GM23338 (cell line): ENCODE measurements around the gene UEVLD. TPM values are rescaled to one million over a fixed set of nuclear protein-coding genes. Genes with fewer than 3 reads are reported as not detected.

Experiments
- ATAC-seq: fragments of 200-7000 bp; cut with Tn5 transposase; 3 replicates; pipeline ENCODE4 v1.9.1; 2020
- DNase-seq: peaks from one replicate; pipeline ENCODE4 v3.0.0-alpha.2; 2015; ENCODE audit warnings: low spot score
- H2AFZ ChIP-seq: fragments of 200-600 bp; sonication (generic); 2 replicates; pipeline ENCODE4 v1.8.0; 2016; ENCODE audit warnings: antibody characterized with exemption, mild to moderate bottlenecking, moderate library complexity
- H3F3A ChIP-seq: fragments of 200-600 bp; sonication (generic); replicated peaks from 2 replicates; pipeline ENCODE4 v1.8.0; 2017; ENCODE audit warnings: antibody characterized with exemption, mixed run types, low read depth
- H3K27ac ChIP-seq: fragments of 200-600 bp; sonication (generic); 2 replicates; pipeline ENCODE4 v1.6.1; 2016; ENCODE audit warnings: low read depth
- H3K27me3 ChIP-seq: fragments of 200-600 bp; sonication (generic); 2 replicates; pipeline ENCODE4 v1.8.0; 2016; ENCODE audit warnings: mild to moderate bottlenecking, mixed run types, moderate library complexity; ENCODE audit not compliant: insufficient read depth
- H3K36me3 ChIP-seq: fragments of 200-600 bp; sonication (generic); 2 replicates; pipeline ENCODE4 v1.8.0; 2016; ENCODE audit warnings: mild to moderate bottlenecking; ENCODE audit not compliant: insufficient read depth
- H3K4me1 ChIP-seq: fragments of 200-600 bp; sonication (generic); 2 replicates; pipeline ENCODE4 v1.8.0; 2016; ENCODE audit warnings: mild to moderate bottlenecking, moderate library complexity; ENCODE audit not compliant: insufficient read depth
- H3K4me2 ChIP-seq: fragments of 200-600 bp; sonication (generic); 2 replicates; pipeline ENCODE4 v1.7.1; 2017; ENCODE audit warnings: mixed run types
- H3K4me3 ChIP-seq: fragments of 200-600 bp; sonication (generic); 2 replicates; pipeline ENCODE4 v1.6.1; 2016; ENCODE audit warnings: mixed run types
- H3K79me2 ChIP-seq: fragments of 200-600 bp; sonication (generic); replicated peaks from 2 replicates; pipeline ENCODE4 v1.8.0; 2017; ENCODE audit warnings: mild to moderate bottlenecking; ENCODE audit not compliant: insufficient read depth
- H3K9me2 ChIP-seq: fragments of 200-600 bp; sonication (generic); 2 replicates; pipeline ENCODE4 v1.8.0; 2017; ENCODE audit not compliant: insufficient read depth
- H4K20me1 ChIP-seq: fragments of 200-600 bp; sonication (generic); replicated peaks from 2 replicates; pipeline ENCODE4 v1.8.0; 2017; ENCODE audit warnings: mild to moderate bottlenecking; ENCODE audit not compliant: insufficient read depth
- H3K27ac Mint-ChIP-seq: 2 replicates; pipeline ENCODE4 v1.8.0; 2020; ENCODE audit warnings: inconsistent platforms, mild to moderate bottlenecking, moderate library complexity, mixed read lengths
- H3K27me3 Mint-ChIP-seq: 3 replicates; pipeline ENCODE4 v1.8.0; 2022; ENCODE audit warnings: low read depth, mild to moderate bottlenecking, moderate library complexity, mixed read lengths, inconsistent platforms; ENCODE audit not compliant: insufficient read depth, poor library complexity
- H3K36me3 Mint-ChIP-seq: 3 replicates; pipeline ENCODE4 v1.8.0; 2021; ENCODE audit warnings: low read depth, mild to moderate bottlenecking, inconsistent platforms, moderate library complexity, mixed read lengths
- H3K4me1 Mint-ChIP-seq: 3 replicates; pipeline ENCODE4 v1.8.0; 2020; ENCODE audit warnings: mild to moderate bottlenecking, inconsistent platforms, mixed read lengths
- H3K4me3 Mint-ChIP-seq: 3 replicates; pipeline ENCODE4 v1.8.0; 2021; ENCODE audit warnings: moderate library complexity, mild to moderate bottlenecking, inconsistent platforms, mixed read lengths
- H3K9me3 Mint-ChIP-seq: 3 replicates; pipeline ENCODE4 v1.8.0; 2020; ENCODE audit warnings: moderate library complexity, mild to moderate bottlenecking, inconsistent platforms, mixed read lengths
- JUNB ChIP-seq: IDR thresholded peaks from one replicate; pipeline ENCODE4 v1.6.1; 2016; ENCODE audit warnings: antibody characterized with exemption; ENCODE audit not compliant: unreplicated experiment
- NANOG ChIP-seq: IDR thresholded peaks from 2 replicates; pipeline ENCODE4 v1.6.1; 2016; ENCODE audit warnings: antibody characterized with exemption, borderline replicate concordance
- POLR2AphosphoS5 ChIP-seq: IDR thresholded peaks from 2 replicates; pipeline ENCODE4 v1.6.1; 2016; ENCODE audit warnings: antibody characterized with exemption, low read depth
- REST ChIP-seq: IDR thresholded peaks from one replicate; pipeline ENCODE4 v1.6.1; 2018; ENCODE audit warnings: antibody characterized with exemption; ENCODE audit not compliant: unreplicated experiment
- ZNF331 ChIP-seq: fragments of 250-450 bp; sonication (Bioruptor Pico); IDR thresholded peaks from 2 replicates; pipeline ENCODE4 v1.5.0; 2020; ENCODE audit warnings: low read depth, mild to moderate bottlenecking, moderate library complexity
- polyA plus RNA-seq: library from polyadenylated mRNA; unstranded; fragments of >200 nt; fragmentation: Nextera tagmentation; extraction: Ambion mirVana; gene quantifications from 2 replicates; pipeline ENCODE4 v1.2.1, GENCODE V29; 2016
- total RNA-seq: library from RNA; depleted of rRNA; stranded (reverse); fragments of >200 nt; shearing (Covaris generic); gene quantifications from 2 replicates; pipeline ENCODE4 v1.2.3, GENCODE V29; 2014
- TF ChIP-seq, protein P1 (sequence below): IDR thresholded peaks from 2 replicates; pipeline ENCODE4 v1.6.1; 2016; ENCODE audit warnings: antibody characterized with exemption
- TF ChIP-seq, protein P2 (sequence below), 2 experiments: fragments of 200-600 bp in 1 of 2; sonication (generic) in 1 of 2; conservative IDR thresholded peaks; 2 replicates each; pipeline versions ENCODE4 v1.5.1 to v1.6.1; 2016 to 2017; ENCODE audit warnings: antibody characterized with exemption in 2 of 2, low read depth in 2 of 2, mild to moderate bottlenecking in 2 of 2, moderate library complexity in 1 of 2
- TF ChIP-seq, protein P3 (sequence below): fragments of 250-450 bp; sonication (Bioruptor Pico); IDR thresholded peaks from 2 replicates; pipeline ENCODE4 v1.5.0; 2020; ENCODE audit warnings: mild to moderate bottlenecking, moderate library complexity

The UEVLD gene
- total and polyA plus RNA-seq, 2 experiments from 2014 or later = 10.2 to 11.8 TPM

DNA sequence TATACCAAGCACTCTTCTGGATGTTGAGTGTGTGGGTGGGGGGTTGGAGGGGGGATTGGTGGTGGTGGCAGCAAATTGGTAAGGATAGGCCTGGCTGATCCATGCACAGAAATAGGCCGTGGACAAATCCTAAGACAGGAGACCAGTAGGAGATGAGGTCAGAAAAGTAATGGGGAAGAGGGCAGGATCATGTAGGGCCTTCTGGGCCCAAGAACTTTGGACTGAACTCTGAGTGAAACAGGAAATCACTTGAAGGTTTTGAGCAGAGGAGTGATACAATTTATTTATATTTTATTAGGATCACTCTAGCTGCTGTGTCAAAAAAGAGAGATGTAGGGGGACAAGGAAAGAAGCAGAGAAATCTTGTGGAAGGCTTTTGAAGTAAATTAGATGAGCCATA is 90.5 kb downstream of the UEVLD start (continued):
- TF ChIP-seq REST = no peak

GRCh38 chr11:18495703-18496102 is 92.8 kb downstream of the UEVLD start:
- Histone ChIP-seq H3F3A (no peaks in the 10 kb centered on the region), H4K20me1 (peaks cover 11% of the 10 kb centered on the region), H3K27ac (no peak overlapping the region), H3K9me2 (no peaks in the 10 kb centered on the region), H2AFZ (no peak overlapping the region), H3K4me2 (no peak overlapping the region), H3K36me3 (peaks cover 13% of the 10 kb centered on the region; the same call in 1 of the 2 replicates), H3K4me3 (no peak overlapping the region), H3K27me3 (no peaks in the 10 kb centered on the region), H3K4me1 (no peaks in the 10 kb centered on the region; the same call in 1 of the 2 replicates), H3K79me2 (no peaks in the 10 kb centered on the region)
- H3K36me3 Mint-ChIP-seq = peaks cover 24% of the 10 kb centered on the region; the same call in 2 of the 3 replicates
- H3K27me3 Mint-ChIP-seq = no peaks in the 10 kb centered on the region
- 0 out of 2 replicates have a peak overlapping the region, but pooled peaks have one; percentile 22 for H3K27ac Mint-ChIP-seq
- H3K4me3 Mint-ChIP-seq = no peak overlapping the region
- no peaks in the 10 kb centered on the region for H3K9me3 Mint-ChIP-seq
- ATAC-seq (no peak), DNase-seq (no peak)
- H3K4me1 Mint-ChIP-seq = no peaks in the 10 kb centered on the region
- TF ChIP-seq JUNB = no peak
- TF ChIP-seq, protein P1, sequence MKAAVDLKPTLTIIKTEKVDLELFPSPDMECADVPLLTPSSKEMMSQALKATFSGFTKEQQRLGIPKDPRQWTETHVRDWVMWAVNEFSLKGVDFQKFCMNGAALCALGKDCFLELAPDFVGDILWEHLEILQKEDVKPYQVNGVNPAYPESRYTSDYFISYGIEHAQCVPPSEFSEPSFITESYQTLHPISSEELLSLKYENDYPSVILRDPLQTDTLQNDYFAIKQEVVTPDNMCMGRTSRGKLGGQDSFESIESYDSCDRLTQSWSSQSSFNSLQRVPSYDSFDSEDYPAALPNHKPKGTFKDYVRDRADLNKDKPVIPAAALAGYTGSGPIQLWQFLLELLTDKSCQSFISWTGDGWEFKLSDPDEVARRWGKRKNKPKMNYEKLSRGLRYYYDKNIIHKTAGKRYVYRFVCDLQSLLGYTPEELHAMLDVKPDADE = no peak
- TF ChIP-seq NANOG = no peak
- TF ChIP-seq REST = no peak
- TF ChIP-seq ZNF331 (CRISPR knock-in tag) = no peak
- TF ChIP-seq, protein P2, sequence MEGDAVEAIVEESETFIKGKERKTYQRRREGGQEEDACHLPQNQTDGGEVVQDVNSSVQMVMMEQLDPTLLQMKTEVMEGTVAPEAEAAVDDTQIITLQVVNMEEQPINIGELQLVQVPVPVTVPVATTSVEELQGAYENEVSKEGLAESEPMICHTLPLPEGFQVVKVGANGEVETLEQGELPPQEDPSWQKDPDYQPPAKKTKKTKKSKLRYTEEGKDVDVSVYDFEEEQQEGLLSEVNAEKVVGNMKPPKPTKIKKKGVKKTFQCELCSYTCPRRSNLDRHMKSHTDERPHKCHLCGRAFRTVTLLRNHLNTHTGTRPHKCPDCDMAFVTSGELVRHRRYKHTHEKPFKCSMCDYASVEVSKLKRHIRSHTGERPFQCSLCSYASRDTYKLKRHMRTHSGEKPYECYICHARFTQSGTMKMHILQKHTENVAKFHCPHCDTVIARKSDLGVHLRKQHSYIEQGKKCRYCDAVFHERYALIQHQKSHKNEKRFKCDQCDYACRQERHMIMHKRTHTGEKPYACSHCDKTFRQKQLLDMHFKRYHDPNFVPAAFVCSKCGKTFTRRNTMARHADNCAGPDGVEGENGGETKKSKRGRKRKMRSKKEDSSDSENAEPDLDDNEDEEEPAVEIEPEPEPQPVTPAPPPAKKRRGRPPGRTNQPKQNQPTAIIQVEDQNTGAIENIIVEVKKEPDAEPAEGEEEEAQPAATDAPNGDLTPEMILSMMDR (conservative IDR thresholded peaks at IDR 0.05; ENCODE audit: low read depth in 2 of 2) = no peak
- no peak for TF ChIP-seq POLR2AphosphoS5
- TF ChIP-seq, protein P3, sequence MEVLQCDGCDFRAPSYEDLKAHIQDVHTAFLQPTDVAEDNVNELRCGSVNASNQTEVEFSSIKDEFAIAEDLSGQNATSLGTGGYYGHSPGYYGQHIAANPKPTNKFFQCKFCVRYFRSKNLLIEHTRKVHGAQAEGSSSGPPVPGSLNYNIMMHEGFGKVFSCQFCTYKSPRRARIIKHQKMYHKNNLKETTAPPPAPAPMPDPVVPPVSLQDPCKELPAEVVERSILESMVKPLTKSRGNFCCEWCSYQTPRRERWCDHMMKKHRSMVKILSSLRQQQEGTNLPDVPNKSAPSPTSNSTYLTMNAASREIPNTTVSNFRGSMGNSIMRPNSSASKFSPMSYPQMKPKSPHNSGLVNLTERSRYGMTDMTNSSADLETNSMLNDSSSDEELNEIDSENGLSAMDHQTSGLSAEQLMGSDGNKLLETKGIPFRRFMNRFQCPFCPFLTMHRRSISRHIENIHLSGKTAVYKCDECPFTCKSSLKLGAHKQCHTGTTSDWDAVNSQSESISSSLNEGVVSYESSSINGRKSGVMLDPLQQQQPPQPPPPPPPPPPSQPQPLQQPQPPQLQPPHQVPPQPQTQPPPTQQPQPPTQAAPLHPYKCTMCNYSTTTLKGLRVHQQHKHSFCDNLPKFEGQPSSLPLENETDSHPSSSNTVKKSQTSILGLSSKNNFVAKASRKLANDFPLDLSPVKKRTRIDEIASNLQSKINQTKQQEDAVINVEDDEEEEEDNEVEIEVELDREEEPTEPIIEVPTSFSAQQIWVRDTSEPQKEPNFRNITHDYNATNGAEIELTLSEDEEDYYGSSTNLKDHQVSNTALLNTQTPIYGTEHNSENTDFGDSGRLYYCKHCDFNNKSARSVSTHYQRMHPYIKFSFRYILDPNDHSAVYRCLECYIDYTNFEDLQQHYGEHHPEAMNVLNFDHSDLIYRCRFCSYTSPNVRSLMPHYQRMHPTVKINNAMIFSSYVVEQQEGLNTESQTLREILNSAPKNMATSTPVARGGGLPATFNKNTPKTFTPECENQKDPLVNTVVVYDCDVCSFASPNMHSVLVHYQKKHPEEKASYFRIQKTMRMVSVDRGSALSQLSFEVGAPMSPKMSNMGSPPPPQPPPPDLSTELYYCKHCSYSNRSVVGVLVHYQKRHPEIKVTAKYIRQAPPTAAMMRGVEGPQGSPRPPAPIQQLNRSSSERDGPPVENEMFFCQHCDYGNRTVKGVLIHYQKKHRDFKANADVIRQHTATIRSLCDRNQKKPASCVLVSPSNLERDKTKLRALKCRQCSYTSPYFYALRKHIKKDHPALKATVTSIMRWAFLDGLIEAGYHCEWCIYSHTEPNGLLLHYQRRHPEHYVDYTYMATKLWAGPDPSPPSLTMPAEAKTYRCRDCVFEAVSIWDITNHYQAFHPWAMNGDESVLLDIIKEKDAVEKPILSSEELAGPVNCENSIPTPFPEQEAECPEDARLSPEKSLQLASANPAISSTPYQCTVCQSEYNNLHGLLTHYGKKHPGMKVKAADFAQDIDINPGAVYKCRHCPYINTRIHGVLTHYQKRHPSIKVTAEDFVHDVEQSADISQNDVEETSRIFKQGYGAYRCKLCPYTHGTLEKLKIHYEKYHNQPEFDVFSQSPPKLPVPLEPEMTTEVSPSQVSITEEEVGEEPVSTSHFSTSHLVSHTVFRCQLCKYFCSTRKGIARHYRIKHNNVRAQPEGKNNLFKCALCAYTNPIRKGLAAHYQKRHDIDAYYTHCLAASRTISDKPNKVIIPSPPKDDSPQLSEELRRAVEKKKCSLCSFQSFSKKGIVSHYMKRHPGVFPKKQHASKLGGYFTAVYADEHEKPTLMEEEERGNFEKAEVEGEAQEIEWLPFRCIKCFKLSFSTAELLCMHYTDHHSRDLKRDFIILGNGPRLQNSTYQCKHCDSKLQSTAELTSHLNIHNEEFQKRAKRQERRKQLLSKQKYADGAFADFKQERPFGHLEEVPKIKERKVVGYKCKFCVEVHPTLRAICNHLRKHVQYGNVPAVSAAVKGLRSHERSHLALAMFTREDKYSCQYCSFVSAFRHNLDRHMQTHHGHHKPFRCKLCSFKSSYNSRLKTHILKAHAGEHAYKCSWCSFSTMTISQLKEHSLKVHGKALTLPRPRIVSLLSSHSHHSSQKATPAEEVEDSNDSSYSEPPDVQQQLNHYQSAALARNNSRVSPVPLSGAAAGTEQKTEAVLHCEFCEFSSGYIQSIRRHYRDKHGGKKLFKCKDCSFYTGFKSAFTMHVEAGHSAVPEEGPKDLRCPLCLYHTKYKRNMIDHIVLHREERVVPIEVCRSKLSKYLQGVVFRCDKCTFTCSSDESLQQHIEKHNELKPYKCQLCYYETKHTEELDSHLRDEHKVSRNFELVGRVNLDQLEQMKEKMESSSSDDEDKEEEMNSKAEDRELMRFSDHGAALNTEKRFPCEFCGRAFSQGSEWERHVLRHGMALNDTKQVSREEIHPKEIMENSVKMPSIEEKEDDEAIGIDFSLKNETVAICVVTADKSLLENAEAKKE (CRISPR knock-in tag) = no peak
